ENCODE data around the gene HTN1.
"Not testable (repeated sequence)": the region's sequence is repeated elsewhere in the genome, so short reads cannot be mapped to it uniquely, and the experiment has no call there.

HTN1 gene

DNA sequence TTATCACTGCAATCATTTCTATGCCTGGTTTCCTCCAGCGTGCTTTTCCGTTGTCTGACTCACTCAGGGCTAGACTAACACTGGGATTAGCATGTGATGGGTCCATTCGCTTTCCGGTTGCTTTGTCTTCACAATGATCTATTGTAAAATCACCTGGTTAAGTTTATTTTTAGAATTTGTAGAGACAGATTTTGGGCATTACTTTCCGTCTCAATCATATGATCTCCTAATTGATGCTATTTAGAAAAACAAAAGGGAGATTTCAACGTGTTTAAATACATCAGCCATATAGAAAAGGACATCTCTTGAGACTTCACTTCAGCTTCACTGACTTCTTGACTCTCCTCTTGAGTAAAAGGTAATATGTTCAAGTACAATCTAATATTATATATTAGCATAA, at the start of gene HTN1:
Gene HTN1, plus strand, starts transcription at position 301 of the 400 bp plus-strand sequence. CDS start 2,639 bp downstream, outside the sequence.
- H3K4me3 ChIP-seq (replicated peaks; ENCODE audit: low read depth, low read length); H3K36me3 ChIP-seq (ENCODE audit: control insufficient read depth, insufficient read depth, low read length); DNase-seq (ENCODE audit: extremely low read depth, insufficient read length); H3K27me3 ChIP-seq (replicated peaks; ENCODE audit: control insufficient read depth, insufficient read depth, low read length): not testable (repeated sequence)

DNA sequence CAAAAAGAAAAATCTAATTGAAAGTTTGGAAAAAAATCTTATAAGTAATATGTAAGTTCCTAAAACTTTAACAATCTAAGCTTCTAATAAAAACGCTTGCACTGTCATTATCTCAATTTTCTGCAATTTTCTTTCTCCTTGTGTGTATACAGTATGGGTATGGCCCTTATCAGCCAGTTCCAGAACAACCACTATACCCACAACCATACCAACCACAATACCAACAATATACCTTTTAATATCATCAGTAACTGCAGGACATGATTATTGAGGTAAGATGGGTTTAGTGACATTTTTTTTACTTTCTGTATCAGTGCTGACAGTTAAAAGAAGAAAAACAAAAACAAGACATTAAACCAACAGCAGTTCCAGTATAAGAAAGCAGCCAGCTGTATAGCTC, 49.5 kb upstream of the HTN1 start:
- no peak for DNase-seq (ENCODE audit: extremely low read depth, insufficient read length)
- Histone ChIP-seq H3K27me3 (replicated peaks; ENCODE audit: control insufficient read depth, insufficient read depth, low read length) (no peaks in the 10 kb centered on the region), H3K4me3 (replicated peaks; ENCODE audit: low read depth, low read length) (no peak overlapping the region), H3K36me3 (ENCODE audit: control insufficient read depth, insufficient read depth, low read length) (no peaks in the 10 kb centered on the region)
- no peak for TF ChIP-seq CTCF (IDR thresholded peaks at IDR 0.05; ENCODE audit: insufficient read depth, low read length, poor library complexity, severe bottlenecking)

DNA sequence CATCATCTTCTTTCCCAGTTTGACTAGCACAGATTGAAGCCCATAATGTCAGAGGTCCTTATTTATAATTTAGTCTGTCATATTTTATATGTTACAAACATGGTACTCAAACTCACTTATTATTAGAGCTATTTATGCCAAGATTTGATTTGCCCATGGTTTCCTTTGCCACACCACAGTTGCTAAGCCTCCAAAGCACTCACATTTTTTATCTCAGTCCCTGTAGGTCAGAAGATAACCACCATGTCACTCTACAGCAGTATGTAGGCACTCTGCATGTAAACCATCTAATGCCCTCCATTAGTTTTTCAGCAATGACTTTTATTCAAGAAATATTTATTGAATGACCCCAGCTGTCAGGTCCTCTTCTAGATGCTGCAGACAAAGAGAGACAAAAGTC, 47.7 kb upstream of the HTN1 start:
- DNase-seq (ENCODE audit: extremely low read depth, insufficient read length), result no peak
- no peak overlapping the region for H3K4me3 ChIP-seq (replicated peaks; ENCODE audit: low read depth, low read length)
- no peaks in the 10 kb centered on the region for H3K36me3 ChIP-seq (ENCODE audit: control insufficient read depth, insufficient read depth, low read length)
- H3K27me3 ChIP-seq (replicated peaks; ENCODE audit: control insufficient read depth, insufficient read depth, low read length), result no peaks in the 10 kb centered on the region
- TF ChIP-seq CTCF (IDR thresholded peaks at IDR 0.05; ENCODE audit: insufficient read depth, low read length, poor library complexity, severe bottlenecking), result no peak

DNA sequence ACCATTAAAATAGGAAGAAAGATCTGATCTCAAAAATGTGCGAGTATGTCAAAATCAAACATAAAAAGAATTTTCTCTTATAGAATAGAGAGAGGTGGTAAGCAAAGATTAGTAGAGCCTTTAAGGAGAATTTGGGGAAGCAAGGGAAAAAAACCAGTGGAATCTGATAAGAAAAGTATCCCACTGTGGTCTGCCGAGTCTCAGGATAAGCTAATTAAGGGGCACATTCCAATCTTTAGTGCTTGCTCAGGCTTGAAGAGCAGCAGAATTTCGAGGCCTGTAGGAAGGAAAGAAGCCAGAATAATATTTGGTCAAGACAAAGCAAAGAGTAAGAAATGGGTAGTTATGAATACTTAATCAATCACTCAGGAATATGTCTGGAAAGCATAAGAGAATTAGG, 41.5 kb upstream of the HTN1 start:
- Histone ChIP-seq H3K36me3 (ENCODE audit: control insufficient read depth, insufficient read depth, low read length) (no peaks in the 10 kb centered on the region), H3K27me3 (replicated peaks; ENCODE audit: control insufficient read depth, insufficient read depth, low read length) (no peaks in the 10 kb centered on the region), H3K4me3 (replicated peaks; ENCODE audit: low read depth, low read length) (no peak overlapping the region)
- DNase-seq (ENCODE audit: extremely low read depth, insufficient read length), result no peak
- no peak for TF ChIP-seq CTCF (IDR thresholded peaks at IDR 0.05; ENCODE audit: insufficient read depth, low read length, poor library complexity, severe bottlenecking)

GRCh38 chr4:70019006-70019405, 31.2 kb upstream of the HTN1 start:
- not testable (repeated sequence) for H3K4me3 ChIP-seq (replicated peaks; ENCODE audit: low read depth, low read length); DNase-seq (ENCODE audit: extremely low read depth, insufficient read length); H3K36me3 ChIP-seq (ENCODE audit: control insufficient read depth, insufficient read depth, low read length); H3K27me3 ChIP-seq (replicated peaks; ENCODE audit: control insufficient read depth, insufficient read depth, low read length)

- TF ChIP-seq CTCF (IDR thresholded peaks at IDR 0.05; ENCODE audit: insufficient read depth, low read length, poor library complexity, severe bottlenecking), result no peak
- no peak for DNase-seq (ENCODE audit: extremely low read depth, insufficient read length)
- no peak overlapping the region for H3K4me3 ChIP-seq (replicated peaks; ENCODE audit: low read depth, low read length)
- no peaks in the 10 kb centered on the region for H3K27me3 ChIP-seq (replicated peaks; ENCODE audit: control insufficient read depth, insufficient read depth, low read length)
- H3K36me3 ChIP-seq (ENCODE audit: control insufficient read depth, insufficient read depth, low read length), result no peaks in the 10 kb centered on the region
Observed at GRCh38 chr4:70023218-70023617, 27.0 kb upstream of the HTN1 start.

GRCh38 chr4:70027011-70027410, 23.2 kb upstream of the HTN1 start:
- DNase-seq (ENCODE audit: extremely low read depth, insufficient read length), result no peak
- Histone ChIP-seq H3K4me3 (replicated peaks; ENCODE audit: low read depth, low read length) (no peak overlapping the region), H3K36me3 (ENCODE audit: control insufficient read depth, insufficient read depth, low read length) (no peaks in the 10 kb centered on the region), H3K27me3 (replicated peaks; ENCODE audit: control insufficient read depth, insufficient read depth, low read length) (no peaks in the 10 kb centered on the region)
- no peak for TF ChIP-seq CTCF (IDR thresholded peaks at IDR 0.05; ENCODE audit: insufficient read depth, low read length, poor library complexity, severe bottlenecking)

DNA sequence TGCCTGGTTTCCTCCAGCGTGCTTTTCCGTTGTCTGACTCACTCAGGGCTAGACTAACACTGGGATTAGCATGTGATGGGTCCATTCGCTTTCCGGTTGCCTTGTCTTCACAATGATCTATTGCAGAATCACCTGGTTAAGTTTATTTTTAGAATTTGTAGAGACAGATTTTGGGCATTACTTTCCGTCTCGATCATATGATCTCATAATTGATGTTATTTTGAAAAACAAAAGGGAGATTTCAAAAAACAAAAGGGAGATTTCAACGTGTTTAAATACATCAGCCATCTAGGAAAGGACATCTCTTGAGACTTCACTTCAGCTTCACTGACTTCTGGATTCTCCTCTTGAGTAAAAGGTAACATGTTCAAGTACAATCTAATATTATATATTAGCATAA, 22.1 kb upstream of the HTN1 start, which contains the start of gene HTN3:
Gene HTN3, plus strand, starts transcription at position 301 of the 400 bp plus-strand sequence. CDS start 2,282 bp downstream, outside the sequence.
- H3K4me3 ChIP-seq (replicated peaks; ENCODE audit: low read depth, low read length); DNase-seq (ENCODE audit: extremely low read depth, insufficient read length); H3K36me3 ChIP-seq (ENCODE audit: control insufficient read depth, insufficient read depth, low read length); H3K27me3 ChIP-seq (replicated peaks; ENCODE audit: control insufficient read depth, insufficient read depth, low read length): not testable (repeated sequence)

GRCh38 chr4:70037559-70037958, 12.7 kb upstream of the HTN1 start:
- not testable (repeated sequence) for H3K27me3 ChIP-seq (replicated peaks; ENCODE audit: control insufficient read depth, insufficient read depth, low read length); H3K36me3 ChIP-seq (ENCODE audit: control insufficient read depth, insufficient read depth, low read length); DNase-seq (ENCODE audit: extremely low read depth, insufficient read length); H3K4me3 ChIP-seq (replicated peaks; ENCODE audit: low read depth, low read length)

DNA sequence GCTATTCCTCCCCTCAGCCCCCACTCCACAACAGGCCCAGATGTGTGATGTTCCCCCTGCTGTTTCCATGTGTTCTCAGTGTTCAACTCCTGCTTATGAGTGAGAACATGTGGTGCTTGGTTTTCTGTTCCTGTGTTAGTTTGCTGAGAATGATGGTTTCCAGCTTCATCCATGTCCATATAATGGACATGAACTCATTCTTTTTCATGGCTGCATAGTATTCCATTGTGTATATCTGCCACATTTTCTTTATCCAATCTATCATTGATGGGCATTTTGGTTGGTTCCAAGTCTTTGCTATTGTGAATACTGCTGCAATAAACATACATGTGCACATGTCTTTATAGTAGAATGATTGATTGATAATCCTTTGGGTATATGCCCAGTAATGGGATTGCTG, 10.3 kb upstream of the HTN1 start:
- not testable (repeated sequence) for H3K4me3 ChIP-seq (replicated peaks; ENCODE audit: low read depth, low read length); H3K36me3 ChIP-seq (ENCODE audit: control insufficient read depth, insufficient read depth, low read length); H3K27me3 ChIP-seq (replicated peaks; ENCODE audit: control insufficient read depth, insufficient read depth, low read length); DNase-seq (ENCODE audit: extremely low read depth, insufficient read length)
